AG04450 (cell line): ENCODE measurements around the gene MADD. TPM values are rescaled to one million over a fixed set of nuclear protein-coding genes. Genes with fewer than 3 reads are reported as not detected.

Experiments
- CTCF ChIA-PET: fragments of 300-600, 350-600 bp; formaldehyde crosslinking; extraction: SDS; loops from one replicate; lab custom pipeline; 2022; ENCODE audit warnings: antibody characterized with exemption, inconsistent platforms; lab: Charles Lee
- POLR2A ChIA-PET: fragments of 350-600 bp; formaldehyde crosslinking; extraction: SDS; loops from one replicate; lab custom pipeline; 2021; ENCODE audit warnings: antibody characterized with exemption, inconsistent platforms; lab: Yijun Ruan, JAX
- DNase-seq: peaks from one replicate; pipeline ENCODE4 v3.0.0-alpha.2; 2011; ENCODE audit warnings: low read depth, low spot score
- H3K27ac ChIP-seq: one replicate; pipeline ENCODE4 v1.5.1; 2012; ENCODE audit warnings: low read depth, low read length, control low read depth
- H3K27me3 ChIP-seq: one replicate; pipeline ENCODE4 v1.6.0; 2012; ENCODE audit warnings: low read length; ENCODE audit not compliant: control insufficient read depth, insufficient read depth
- H3K4me3 ChIP-seq: 2 replicates; pipeline ENCODE4 v1.5.1; 2011; ENCODE audit warnings: mild to moderate bottlenecking, low read depth, low read length, control low read depth
- H3K9me3 ChIP-seq: 2 replicates; pipeline ENCODE4 v1.5.1; 2012; ENCODE audit warnings: low read length; ENCODE audit not compliant: control insufficient read depth, insufficient read depth
- polyA plus RNA-seq: library from polyadenylated mRNA; depleted of rRNA; stranded (reverse); fragments of >200 nt; gene quantifications from 2 replicates; pipeline ENCODE4 v1.2.3, GENCODE V29; 2011
- TF ChIP-seq, protein P1 (sequence below): IDR thresholded peaks from 2 replicates; pipeline ENCODE4 v1.5.1; 2011; ENCODE audit warnings: low read depth, low read length, control low read depth, inconsistent platforms

The MADD gene
- polyA plus RNA-seq, 1 experiment: 10.5 TPM

GRCh38 chr11:47229161-47229560, 40.8 kb upstream of the MADD start:
- TF ChIP-seq, protein P1, sequence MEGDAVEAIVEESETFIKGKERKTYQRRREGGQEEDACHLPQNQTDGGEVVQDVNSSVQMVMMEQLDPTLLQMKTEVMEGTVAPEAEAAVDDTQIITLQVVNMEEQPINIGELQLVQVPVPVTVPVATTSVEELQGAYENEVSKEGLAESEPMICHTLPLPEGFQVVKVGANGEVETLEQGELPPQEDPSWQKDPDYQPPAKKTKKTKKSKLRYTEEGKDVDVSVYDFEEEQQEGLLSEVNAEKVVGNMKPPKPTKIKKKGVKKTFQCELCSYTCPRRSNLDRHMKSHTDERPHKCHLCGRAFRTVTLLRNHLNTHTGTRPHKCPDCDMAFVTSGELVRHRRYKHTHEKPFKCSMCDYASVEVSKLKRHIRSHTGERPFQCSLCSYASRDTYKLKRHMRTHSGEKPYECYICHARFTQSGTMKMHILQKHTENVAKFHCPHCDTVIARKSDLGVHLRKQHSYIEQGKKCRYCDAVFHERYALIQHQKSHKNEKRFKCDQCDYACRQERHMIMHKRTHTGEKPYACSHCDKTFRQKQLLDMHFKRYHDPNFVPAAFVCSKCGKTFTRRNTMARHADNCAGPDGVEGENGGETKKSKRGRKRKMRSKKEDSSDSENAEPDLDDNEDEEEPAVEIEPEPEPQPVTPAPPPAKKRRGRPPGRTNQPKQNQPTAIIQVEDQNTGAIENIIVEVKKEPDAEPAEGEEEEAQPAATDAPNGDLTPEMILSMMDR: no peak
- ChIA-PET POLR2A (interaction anchor here (0.7 kb wide), 1 partner anchor 49 kb away, joined by 8 read pairs; no protein-coding TSS in a partner anchor), CTCF (interaction anchor here (1.3 kb wide), 1 partner anchor 30 kb away, joined by 4 read pairs; no protein-coding TSS in a partner anchor)
- no peak for DNase-seq
- Histone ChIP-seq H3K4me3 (no peak overlapping the region), H3K27ac (no peak overlapping the region), H3K27me3 (no peaks in the 10 kb centered on the region), H3K9me3 (no peaks in the 10 kb centered on the region)

DNA sequence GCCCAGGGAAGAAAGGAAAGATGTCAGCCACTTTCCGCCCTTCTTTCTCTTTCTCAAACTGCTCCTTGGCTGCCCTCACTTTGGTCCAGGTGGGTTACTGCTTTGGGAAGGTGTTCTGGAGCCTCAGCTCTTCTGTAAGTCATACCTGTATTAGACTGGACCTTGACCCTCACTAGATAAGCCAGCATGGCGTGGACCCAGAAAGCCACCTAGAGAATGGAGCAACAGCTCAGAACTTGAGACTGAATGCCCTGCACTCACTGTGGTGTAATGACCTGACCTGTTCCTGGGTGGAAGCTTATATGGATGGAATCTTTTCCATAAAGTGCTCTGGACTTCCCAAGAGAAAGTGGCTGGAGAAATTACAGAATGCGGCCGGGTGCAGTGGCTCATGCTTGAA, 36.9 kb upstream of the MADD start:
- TF ChIP-seq, protein P1: no peak
- Histone ChIP-seq H3K9me3 (no peaks in the 10 kb centered on the region), H3K27ac (no peak overlapping the region), H3K27me3 (no peaks in the 10 kb centered on the region), H3K4me3 (no peak overlapping the region)
- ChIA-PET CTCF (interaction anchor here (0.5 to 3.5 kb wide), 9 partner anchors 11 to 391 kb away, joined by 3 to 30 read pairs (median 4); partner anchors contain the start of genes ACP2 and NR1H3), POLR2A (interaction anchor here (1.3 kb wide), 2 partner anchors 16 to 18 kb away, joined by 3 read pairs; partner anchors contain the start of genes ACP2 and DDB2)
- DNase-seq: no peak

DNA sequence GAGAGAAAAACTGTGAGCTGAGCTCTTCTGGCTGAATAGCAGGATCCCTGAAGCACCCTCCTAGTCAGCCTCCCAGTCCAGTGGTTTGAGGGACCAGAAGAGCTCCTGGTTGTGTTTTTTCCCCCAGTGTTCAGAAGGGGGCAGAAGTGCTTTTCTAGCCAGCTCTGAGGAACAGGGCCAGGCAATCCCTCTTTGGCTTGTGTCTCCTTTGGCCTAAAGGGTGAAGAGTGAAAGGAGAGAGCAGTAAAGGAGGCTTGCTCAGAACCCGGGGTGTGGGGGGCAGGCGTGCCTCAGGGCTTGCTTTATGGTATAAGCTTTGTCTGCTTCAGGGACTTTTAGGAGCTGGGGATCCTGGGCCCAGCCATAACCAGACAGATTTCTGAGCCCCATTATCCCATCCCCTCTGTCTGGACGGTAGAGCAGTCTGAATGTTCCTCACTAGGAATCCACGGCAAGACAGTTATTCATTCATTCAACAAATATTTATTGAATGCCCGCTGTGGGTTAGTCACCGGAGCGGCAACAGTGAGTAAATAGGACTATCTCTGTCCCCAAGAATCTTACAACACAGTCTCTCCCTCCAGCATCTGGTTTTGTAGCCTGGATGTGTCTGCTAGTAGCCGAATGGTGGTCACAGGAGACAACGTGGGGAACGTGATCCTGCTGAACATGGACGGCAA, 35.8 kb upstream of the MADD start:
- POLR2A ChIA-PET: interaction anchor here (0.8 to 2.2 kb wide), 4 partner anchors 9 to 47 kb away, joined by 4 to 9 read pairs (median 4); partner anchors contain the start of gene ACP2

DNA sequence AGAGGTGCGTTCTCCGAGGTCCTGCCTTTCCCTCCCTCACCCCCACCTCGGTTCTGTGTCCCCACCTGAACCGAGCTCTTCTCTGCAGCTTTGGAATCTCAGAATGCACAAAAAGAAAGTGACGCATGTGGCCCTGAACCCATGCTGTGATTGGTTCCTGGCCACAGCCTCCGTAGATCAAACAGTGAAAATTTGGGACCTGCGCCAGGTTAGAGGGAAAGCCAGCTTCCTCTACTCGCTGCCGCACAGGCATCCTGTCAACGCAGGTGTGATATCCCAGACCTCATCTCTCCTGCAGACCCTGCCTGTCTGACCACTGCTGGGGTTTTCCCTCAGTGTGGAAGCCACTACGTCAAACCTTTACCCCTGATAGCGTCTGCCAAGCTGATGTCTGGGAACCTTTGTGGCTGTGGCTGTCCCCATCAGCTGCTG, 35.2 kb upstream of the MADD start:
- DNase-seq: no peak
- no peaks in the 10 kb centered on the region for H3K27me3 ChIP-seq
- no peaks in the 10 kb centered on the region for H3K9me3 ChIP-seq
- H3K4me3 ChIP-seq: no peak overlapping the region
- CTCF ChIA-PET: interaction anchor here (0.7 to 3.5 kb wide), 12 partner anchors 8 to 178 kb away, joined by 3 to 30 read pairs (median 5); partner anchors contain the start of genes ACP2, MADD and NR1H3
- POLR2A ChIA-PET: interaction anchor here (0.8 to 2.2 kb wide), 3 partner anchors 9 to 30 kb away, joined by 4 to 9 read pairs (median 4); partner anchors contain the start of gene ACP2
- TF ChIP-seq, protein P1: no peak
- H3K27ac ChIP-seq: no peak overlapping the region

More for the DNA sequence above, 35.8 kb upstream of the MADD start:
- no peak overlapping the region for H3K27ac ChIP-seq
- no peak overlapping the region for H3K4me3 ChIP-seq
- CTCF ChIA-PET: interaction anchor here (0.7 to 3.5 kb wide), 14 partner anchors 8 to 178 kb away, joined by 3 to 30 read pairs (median 4); partner anchors contain the start of genes ACP2, MADD and NR1H3
- no peaks in the 10 kb centered on the region for H3K27me3 ChIP-seq
- DNase-seq: no peak
- TF ChIP-seq, protein P1: peak; percentile 48
- no peaks in the 10 kb centered on the region for H3K9me3 ChIP-seq

GRCh38 chr11:47235163-47235562, 34.8 kb upstream of the MADD start:
- Histone ChIP-seq H3K27ac (no peak overlapping the region), H3K9me3 (no peaks in the 10 kb centered on the region), H3K4me3 (no peak overlapping the region), H3K27me3 (no peaks in the 10 kb centered on the region)
- ChIA-PET CTCF (interaction anchor here (0.7 to 3.5 kb wide), 7 partner anchors 11 to 177 kb away, joined by 3 to 30 read pairs (median 5); partner anchors contain the start of genes MADD and NR1H3), POLR2A (interaction anchor here (0.7 to 2.2 kb wide), 4 partner anchors 8 to 63 kb away, joined by 4 to 9 read pairs (median 4); partner anchors contain the start of gene ACP2)
- DNase-seq: no peak
- TF ChIP-seq, protein P1: no peak
